Cardiac muscle cell (in vitro differentiated cells and primary cell): Measurements from ENCODE around the gene CASQ2. TPM values are rescaled to one million over a fixed set of nuclear protein-coding genes. Genes with fewer than 3 reads are reported as not detected.

Experiments used
- DNase-seq, 2 donors: peaks; one replicate each; pipeline versions ENCODE4 v3.0.0 to v3.0.0-alpha.2; 2010 to 2017; ENCODE audit warnings: low read depth in 1 of 2, low spot score in 1 of 2
- H3K27ac ChIP-seq: fragments of 200-600 bp; sonication (generic); 2 replicates; pipeline ENCODE4 v1.5.1; 2016
- H3K27me3 ChIP-seq: fragments of 200-600 bp; sonication (generic); 2 replicates; pipeline ENCODE4 v1.6.0; 2016; ENCODE audit warnings: control low read depth
- H3K36me3 ChIP-seq: fragments of 200-600 bp; sonication (generic); 2 replicates; pipeline ENCODE4 v1.5.1; 2016; ENCODE audit warnings: control low read depth
- H3K4me1 ChIP-seq: fragments of 200-600 bp; sonication (generic); 2 replicates; pipeline ENCODE4 v1.8.1; 2017; ENCODE audit warnings: low read depth, mild to moderate bottlenecking, mixed run types
- H3K4me3 ChIP-seq: fragments of 200-600 bp; sonication (generic); 2 replicates; pipeline ENCODE4 v1.5.1; 2016; ENCODE audit warnings: mild to moderate bottlenecking
- H3K9me3 ChIP-seq: fragments of 200-600 bp; sonication (generic); 2 replicates; pipeline ENCODE4 v1.5.1; 2017; ENCODE audit warnings: low read depth, mild to moderate bottlenecking, control low read depth
- CTCF ChIP-seq: IDR thresholded peaks from 2 replicates; pipeline ENCODE4 v1.5.1; 2012; ENCODE audit warnings: low read depth, mild to moderate bottlenecking, low read length
- polyA plus RNA-seq: library from polyadenylated mRNA; unstranded; fragments of >200 nt; fragmentation: Nextera tagmentation; extraction: Ambion mirVana; gene quantifications from 2 replicates; pipeline ENCODE4 v1.2.1, GENCODE V29; 2016
- total RNA-seq: library from RNA; depleted of rRNA; stranded (reverse); fragments of >200 nt; gene quantifications from 2 replicates; pipeline ENCODE4 v1.2.3, GENCODE V29; 2016

The CASQ2 gene
- total and polyA plus RNA-seq, 2 experiments from 2014 or later, result 0.51 to 3.1 TPM

GRCh38 chr1:115701090-115701489, 67.4 kb downstream of the CASQ2 start:
- Histone ChIP-seq H3K4me3 (no peak overlapping the region), H3K27me3 (no peaks in the 10 kb centered on the region), H3K9me3 (no peaks in the 10 kb centered on the region), H3K36me3 (no peaks in the 10 kb centered on the region), H3K4me1 (peaks cover 14% of the 10 kb centered on the region), H3K27ac (no peak overlapping the region)
- DNase-seq, result no peak
- TF ChIP-seq CTCF, result no peak

DNA sequence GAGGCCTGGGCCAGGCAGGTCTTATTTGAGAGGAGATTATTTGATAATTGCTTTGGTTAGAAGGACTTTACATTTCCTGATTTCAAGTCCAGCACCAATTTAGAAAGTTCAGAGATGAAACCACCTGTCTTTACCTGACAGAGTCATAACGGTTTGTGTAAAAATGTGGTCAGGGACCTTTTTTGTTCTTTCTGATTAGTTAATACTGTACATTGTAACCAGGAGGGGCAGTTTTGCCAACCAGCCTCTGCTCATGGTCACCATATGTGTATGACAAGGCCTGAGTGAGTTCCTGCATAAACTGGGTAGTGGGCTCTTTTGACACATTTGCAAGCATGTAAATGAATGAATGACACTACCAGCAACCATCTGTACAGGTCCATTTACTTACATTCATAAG, 70.9 kb downstream of the CASQ2 start:
- no peaks in the 10 kb centered on the region for H3K36me3 ChIP-seq
- no peaks in the 10 kb centered on the region for H3K9me3 ChIP-seq
- H3K4me3 ChIP-seq, result no peak overlapping the region
- TF ChIP-seq CTCF, result no peak
- DNase-seq, result no peak
- no peaks in the 10 kb centered on the region for H3K27me3 ChIP-seq
- H3K27ac ChIP-seq, result no peak overlapping the region
- no peaks in the 10 kb centered on the region for H3K4me1 ChIP-seq

DNA sequence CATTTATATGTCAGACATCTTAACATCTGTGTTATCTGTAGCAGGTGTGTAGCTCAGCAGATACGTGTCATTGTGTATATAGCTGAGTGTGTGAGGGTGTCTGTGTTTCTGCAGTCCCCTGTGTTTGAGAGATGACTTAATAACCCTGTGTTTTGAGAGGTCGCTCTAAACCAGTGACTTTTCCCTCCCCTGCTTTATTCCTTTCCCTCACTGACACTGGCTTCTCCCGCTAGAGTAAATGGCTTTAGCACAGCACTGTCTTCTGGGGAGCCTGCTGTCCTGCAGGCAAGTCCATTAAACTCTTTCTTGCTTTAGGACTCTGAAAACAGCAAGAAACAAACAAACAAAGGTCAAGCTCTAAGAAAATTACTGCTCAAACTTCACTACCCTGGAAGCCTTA, 73.7 kb downstream of the CASQ2 start:
- H3K4me3 ChIP-seq, result no peak overlapping the region
- H3K4me1 ChIP-seq, result no peaks in the 10 kb centered on the region
- no peak for DNase-seq
- H3K27me3 ChIP-seq, result no peaks in the 10 kb centered on the region
- H3K36me3 ChIP-seq, result no peaks in the 10 kb centered on the region
- TF ChIP-seq CTCF, result no peak
- H3K9me3 ChIP-seq, result no peaks in the 10 kb centered on the region
- H3K27ac ChIP-seq, result no peak overlapping the region

DNA sequence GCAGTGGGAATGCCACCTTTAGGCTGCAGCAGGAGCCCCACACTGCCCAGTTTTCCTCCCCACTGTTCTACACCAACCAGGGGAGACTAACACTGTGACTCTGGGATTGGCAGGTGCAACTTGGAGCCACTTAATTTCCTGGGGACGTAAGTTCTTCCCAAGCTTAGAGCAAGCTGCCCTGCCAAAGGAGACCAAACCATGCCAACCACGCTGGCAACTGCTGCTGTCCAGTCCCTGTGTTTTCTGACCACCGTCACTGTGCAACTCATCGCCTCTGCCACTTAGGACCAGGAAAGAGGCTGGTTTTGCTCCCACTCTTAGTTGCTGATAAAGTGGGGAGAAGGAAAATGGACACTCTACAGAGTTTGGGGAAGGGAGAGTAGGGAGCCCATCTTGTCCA, 76.3 kb downstream of the CASQ2 start:
- no peak for TF ChIP-seq CTCF
- Histone ChIP-seq H3K4me3 (no peak overlapping the region), H3K9me3 (no peaks in the 10 kb centered on the region), H3K27ac (no peak overlapping the region), H3K27me3 (no peaks in the 10 kb centered on the region), H3K36me3 (no peaks in the 10 kb centered on the region), H3K4me1 (no peaks in the 10 kb centered on the region)
- no peak for DNase-seq

DNA sequence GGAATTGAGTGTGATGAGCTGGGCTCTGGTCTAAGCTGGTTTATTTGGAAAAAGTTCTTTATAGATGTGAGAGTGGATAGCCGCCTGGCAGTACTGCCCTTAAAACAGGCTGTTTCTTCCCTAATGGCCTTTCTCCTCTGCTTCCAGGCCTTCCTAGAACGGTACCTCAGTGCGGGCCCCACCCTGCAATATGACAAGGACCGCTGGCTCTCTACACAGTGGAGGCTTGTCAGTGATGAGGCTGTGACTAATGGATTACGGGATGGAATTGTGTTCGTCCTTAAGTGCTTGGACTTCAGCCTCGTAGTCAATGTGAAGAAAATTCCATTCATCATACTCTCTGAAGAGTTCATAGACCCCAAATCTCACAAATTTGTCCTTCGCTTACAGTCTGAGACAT, 77.5 kb downstream of the CASQ2 start:
- H3K4me1 ChIP-seq, result no peaks in the 10 kb centered on the region
- H3K36me3 ChIP-seq, result no peaks in the 10 kb centered on the region
- no peak overlapping the region for H3K27ac ChIP-seq
- no peak for DNase-seq
- TF ChIP-seq CTCF, result no peak
- H3K9me3 ChIP-seq, result no peaks in the 10 kb centered on the region
- no peaks in the 10 kb centered on the region for H3K27me3 ChIP-seq
- no peak overlapping the region for H3K4me3 ChIP-seq

GRCh38 chr1:115687744-115688143, 80.8 kb downstream of the CASQ2 start:
- no peak for DNase-seq
- TF ChIP-seq CTCF, result no peak
- Histone ChIP-seq H3K9me3 (no peaks in the 10 kb centered on the region), H3K4me1 (no peaks in the 10 kb centered on the region), H3K36me3 (peaks cover 12% of the 10 kb centered on the region), H3K27me3 (no peaks in the 10 kb centered on the region), H3K4me3 (no peak overlapping the region), H3K27ac (no peak overlapping the region)
